PC-3 (cell line): ENCODE measurements around the gene TM4SF5. TPM values are rescaled to one million over a fixed set of nuclear protein-coding genes. Genes with fewer than 3 reads are reported as not detected.
"Not testable (repeated sequence)": the region's sequence is repeated elsewhere in the genome, so short reads cannot be mapped to it uniquely, and the experiment has no call there.

Experiments
- ATAC-seq: fragments of 200-7000 bp; cut with Tn5 transposase; 2 replicates; pipeline ENCODE4 v1.9.1; 2020; ENCODE audit warnings: mild to moderate bottlenecking, moderate library complexity
- BruUV-seq: library from RNA; stranded (reverse); fragments of 400-500 nt; replicated peaks from 2 replicates; lab custom pipeline; 2021; lab: Mats Ljungman, UMichigan
- CTCF ChIA-PET: fragments of 300-600 bp; sonication (Branson Sonifier 250); formaldehyde crosslinking; loops from one replicate; lab custom pipeline; 2022; ENCODE audit warnings: antibody characterized with exemption; lab: Charles Lee
- POLR2A ChIA-PET: fragments of 300-600 bp; sonication (Branson Sonifier 250); formaldehyde crosslinking; loops from one replicate; lab custom pipeline; 2022; ENCODE audit warnings: antibody characterized with exemption; ENCODE audit not compliant: unreplicated experiment; lab: Charles Lee
- DNase-seq: peaks from one replicate; pipeline ENCODE4 v3.0.0-alpha.2; 2015
- H2AFZ ChIP-seq: fragments of 300-600 bp; sonication (generic); 2 replicates; pipeline ENCODE4 v1.6.0; 2016; ENCODE audit warnings: antibody characterized with exemption, low read length
- H3F3A ChIP-seq: fragments of 300-600 bp; sonication (generic); one replicate; pipeline ENCODE4 v1.6.0; 2017; ENCODE audit warnings: antibody characterized with exemption, low read length, control low read depth, mild to moderate bottlenecking; ENCODE audit not compliant: unreplicated experiment
- H3K27ac ChIP-seq: fragments of 300-600 bp; sonication (generic); 2 replicates; pipeline ENCODE4 v1.5.1; 2016; ENCODE audit warnings: mild to moderate bottlenecking, low read length
- H3K27me3 ChIP-seq: fragments of 300-600 bp; sonication (generic); 2 replicates; pipeline ENCODE4 v1.6.1; 2016; ENCODE audit warnings: low read length, mixed read lengths
- H3K36me3 ChIP-seq: fragments of 300-600 bp; sonication (generic); 2 replicates; pipeline ENCODE4 v1.6.1; 2016; ENCODE audit warnings: low read depth, mixed run types, low read length, mixed read lengths
- H3K4me1 ChIP-seq: fragments of 300-600 bp; sonication (generic); 2 replicates; pipeline ENCODE4 v1.5.1; 2016; ENCODE audit warnings: low read length; ENCODE audit not compliant: insufficient read depth
- H3K4me2 ChIP-seq: fragments of 300-600 bp; sonication (generic); 2 replicates; pipeline ENCODE4 v1.6.0; 2016; ENCODE audit warnings: low read length
- H3K4me3 ChIP-seq: fragments of 300-600 bp; sonication (generic); 2 replicates; pipeline ENCODE4 v1.5.1; 2016; ENCODE audit warnings: mild to moderate bottlenecking, low read length, mixed read lengths
- H3K79me2 ChIP-seq: fragments of 300-600 bp; sonication (generic); 2 replicates; pipeline ENCODE4 v1.6.1; 2017; ENCODE audit warnings: low read length, mixed read lengths
- H3K9ac ChIP-seq: fragments of 300-600 bp; sonication (generic); 2 replicates; pipeline ENCODE4 v1.6.0; 2016; ENCODE audit warnings: mild to moderate bottlenecking, low read length
- H3K9me2 ChIP-seq: fragments of 300-600 bp; sonication (generic); replicated peaks from 2 replicates; pipeline ENCODE4 v1.6.1; 2016; ENCODE audit warnings: mixed run types, low read length, mixed read lengths
- H3K9me3 ChIP-seq: fragments of 300-600 bp; sonication (generic); 2 replicates; pipeline ENCODE4 v1.6.1; 2016; ENCODE audit warnings: low read length, mixed read lengths
- H4K20me1 ChIP-seq: fragments of 300-600 bp; sonication (generic); 2 replicates; pipeline ENCODE4 v1.6.1; 2016; ENCODE audit warnings: low read length, mixed read lengths
- CTCF ChIP-seq: fragments of 300-600 bp; sonication (generic); conservative IDR thresholded peaks from 2 replicates; pipeline ENCODE4 v1.5.1; 2017; ENCODE audit warnings: antibody characterized with exemption, low read depth, mild to moderate bottlenecking, low read length
- EZH2 ChIP-seq: fragments of 300-600 bp; sonication (generic); IDR thresholded peaks from one replicate; pipeline ENCODE4 v1.6.1; 2017; ENCODE audit warnings: antibody characterized with exemption, mild to moderate bottlenecking, low read length; ENCODE audit not compliant: unreplicated experiment
- EZH2phosphoT487 ChIP-seq: fragments of 300-600 bp; sonication (generic); IDR thresholded peaks from 2 replicates; pipeline ENCODE4 v1.6.1; 2018; ENCODE audit warnings: mild to moderate bottlenecking, antibody characterized with exemption, low read length, borderline replicate concordance
- intact Hi-C: fragments of 100-400 bp; cut with micrococcal nuclease; formaldehyde crosslinking; loops from 2 replicates; pipeline ENCODE4 v1.9.0; 2023
- total RNA-seq: library from RNA; depleted of rRNA; stranded (reverse); fragments of >200 nt; gene quantifications from 2 replicates; pipeline ENCODE4 v1.2.3, GENCODE V29; 2014; rRNA removed

TM4SF5 gene
- total RNA-seq, 1 experiment from 2014 or later: not detected

GRCh38 chr17:4823373-4824089 is 51.8 kb downstream of the TM4SF5 start:
- Histone ChIP-seq H3F3A (no peaks in the 10 kb centered on the region), H3K9me2 (no peaks in the 10 kb centered on the region), H3K4me2 (no peak overlapping the region), H3K27me3 (no peaks in the 10 kb centered on the region), H3K36me3 (no peaks in the 10 kb centered on the region), H3K79me2 (no peaks in the 10 kb centered on the region), H4K20me1 (no peaks in the 10 kb centered on the region), H3K4me1 (no peaks in the 10 kb centered on the region), H2AFZ (no peak overlapping the region), H3K4me3 (no peak overlapping the region), H3K9ac (no peak overlapping the region), H3K27ac (no peak overlapping the region), H3K9me3 (no peaks in the 10 kb centered on the region)
- ChIA-PET POLR2A (no interaction called here), CTCF (no interaction called here)
- intact Hi-C loops: no loop called here
- no peak for ATAC-seq
- BruUV-seq: no TSS peak
- no peak for TF ChIP-seq EZH2phosphoT487
- no peak for TF ChIP-seq CTCF
- TF ChIP-seq EZH2: no peak
- no peak for DNase-seq

DNA sequence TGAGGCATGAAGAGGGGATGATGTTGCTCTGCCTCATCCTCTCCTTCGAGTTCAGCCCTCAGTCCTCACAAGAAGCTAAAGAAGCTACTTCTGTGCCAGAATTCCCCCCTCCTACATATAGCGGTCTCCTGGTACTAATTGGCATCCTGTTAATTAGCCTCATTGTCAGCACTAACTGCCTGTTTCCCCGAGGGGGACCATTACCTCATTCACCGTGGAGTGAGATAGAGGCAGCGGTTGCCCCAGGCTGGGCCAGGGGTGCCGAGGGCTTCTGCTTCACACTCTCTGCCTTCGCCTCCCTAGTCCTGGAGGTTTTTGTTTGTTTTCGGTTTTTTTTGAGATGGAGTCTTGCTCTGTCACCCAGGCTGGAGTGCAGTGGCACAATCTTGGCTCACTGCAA is 55.7 kb downstream of the TM4SF5 start:
- H3K79me2 ChIP-seq: no peaks in the 10 kb centered on the region
- H3K4me2 ChIP-seq: no peak overlapping the region
- no peak overlapping the region for H3K27ac ChIP-seq
- no peak for ATAC-seq
- no TSS peak for BruUV-seq
- H3F3A ChIP-seq: no peaks in the 10 kb centered on the region
- no peaks in the 10 kb centered on the region for H4K20me1 ChIP-seq
- no peak overlapping the region for H3K9ac ChIP-seq
- no peaks in the 10 kb centered on the region for H3K9me3 ChIP-seq
- no peak overlapping the region for H2AFZ ChIP-seq
- H3K9me2 ChIP-seq: no peaks in the 10 kb centered on the region
- no peak for DNase-seq
- intact Hi-C loops: no loop called here
- no peak overlapping the region for H3K4me3 ChIP-seq
- TF ChIP-seq EZH2 (no peak), EZH2phosphoT487 (no peak), CTCF (no peak)
- H3K36me3 ChIP-seq: no peaks in the 10 kb centered on the region
- H3K4me1 ChIP-seq: no peaks in the 10 kb centered on the region
- ChIA-PET CTCF (no interaction called here), POLR2A (no interaction called here)
- no peaks in the 10 kb centered on the region for H3K27me3 ChIP-seq

GRCh38 chr17:4832829-4833177 is 61.1 kb downstream of the TM4SF5 start:
- H3K9me3 ChIP-seq, H3K9me2 ChIP-seq, H4K20me1 ChIP-seq, H3F3A ChIP-seq, H3K36me3 ChIP-seq, CTCF ChIA-PET, BruUV-seq, H3K27me3 ChIP-seq, DNase-seq: not testable (repeated sequence)
- peak overlapping the region; percentile 93 for H3K9ac ChIP-seq
- peak overlapping the region; percentile 58 for H3K4me2 ChIP-seq
- peak overlapping the region; percentile 60 for H3K27ac ChIP-seq
- H3K4me1 ChIP-seq: peaks cover 24% of the 10 kb centered on the region
- 0 out of 2 replicates have a peak overlapping the region, but pooled peaks have one; percentile 32 for H2AFZ ChIP-seq
- intact Hi-C loops: loop anchor here (1.0 to 10.0 kb wide), 2 partner anchors 26 to 52 kb away; partner anchors contain the start of gene PLD2
- POLR2A ChIA-PET: interaction anchor here (0.6 kb wide), 1 partner anchor 65 kb away, joined by 6 read pairs; no protein-coding TSS in a partner anchor
- ATAC-seq: peak; percentile 21
- H3K4me3 ChIP-seq: peak overlapping the region; percentile 42; the same call in 1 of the 2 replicates
- H3K79me2 ChIP-seq: peaks cover 46% of the 10 kb centered on the region

Other genes starting within 250 kb of the TM4SF5 start
- gene MYBBP1A, start 216.5 kb upstream of the TM4SF5 start, total RNA-seq: 155 and 171 TPM in 2 replicates
- not detected in 2 replicates for gene GGT6, start 211.3 kb upstream of the TM4SF5 start, total RNA-seq
- not detected in 2 replicates for gene SMTNL2, start 187.4 kb upstream of the TM4SF5 start, total RNA-seq
- 0.81 TPM in 1 of 2 replicates, not detected in the other for gene ALOX15, start 130.2 kb upstream of the TM4SF5 start, total RNA-seq
- gene PELP1, start 67.7 kb upstream of the TM4SF5 start, total RNA-seq: 35.1 and 37.6 TPM in 2 replicates
- 22.2 and 28.1 TPM in 2 replicates for gene ARRB2, start 61.3 kb upstream of the TM4SF5 start, total RNA-seq
- 25.4 and 28.9 TPM in 2 replicates for gene MED11, start 40.5 kb upstream of the TM4SF5 start, total RNA-seq
- gene ZMYND15, start 32.1 kb upstream of the TM4SF5 start, total RNA-seq: 0.51 and 0.58 TPM in 2 replicates
- 22.1 and 38.7 TPM in 2 replicates for gene CXCL16, start 32.0 kb upstream of the TM4SF5 start, total RNA-seq
- gene VMO1, start 14.5 kb downstream of the TM4SF5 start, total RNA-seq: 1.2 and 3.1 TPM in 2 replicates
- 0.98 TPM in 1 of 2 replicates, not detected in the other for gene GLTPD2, start 17.1 kb downstream of the TM4SF5 start, total RNA-seq
- gene PSMB6, start 24.3 kb downstream of the TM4SF5 start, total RNA-seq: 281 and 405 TPM in 2 replicates
- gene PLD2, start 35.3 kb downstream of the TM4SF5 start, total RNA-seq: 24.3 and 27.3 TPM in 2 replicates
- 44.5 and 64.8 TPM in 2 replicates for gene MINK1, start 61.5 kb downstream of the TM4SF5 start, total RNA-seq
- 0.35 and 0.36 TPM in 2 replicates for gene C17orf107, start 127.7 kb downstream of the TM4SF5 start, total RNA-seq
- 0.11 TPM in 1 of 2 replicates, not detected in the other for gene CHRNE, start 131.2 kb downstream of the TM4SF5 start, total RNA-seq
- gene GP1BA, start 160.4 kb downstream of the TM4SF5 start, total RNA-seq: not detected in 2 replicates
- gene SLC25A11, start 168.2 kb downstream of the TM4SF5 start, total RNA-seq: 64.3 and 72.1 TPM in 2 replicates
- gene RNF167, start 168.4 kb downstream of the TM4SF5 start, total RNA-seq: 37.8 and 43.1 TPM in 2 replicates
- gene PFN1, start 176.6 kb downstream of the TM4SF5 start, total RNA-seq: 1,914 and 2,339 TPM in 2 replicates
- gene ENO3, start 179.2 kb downstream of the TM4SF5 start, total RNA-seq: 2.4 and 7.5 TPM in 2 replicates
- gene SPAG7, start 195.9 kb downstream of the TM4SF5 start, total RNA-seq: 44.1 and 48.4 TPM in 2 replicates
- 6.2 and 27.2 TPM in 2 replicates for gene CAMTA2, start 215.8 kb downstream of the TM4SF5 start, total RNA-seq
- gene INCA1, start 225.6 kb downstream of the TM4SF5 start, total RNA-seq: not detected in 2 replicates
- gene KIF1C, start 226.1 kb downstream of the TM4SF5 start, total RNA-seq: 60.9 and 67.9 TPM in 2 replicates